OCI-LY1 (cell line): Measurements from ENCODE around the gene RNGTT.

Source experiments
- EZH2 ChIP-seq: fragments of 200-600 bp; sonication (generic), shearing (Covaris generic); IDR thresholded peaks from 2 replicates; pipeline ENCODE4 v1.8.0; 2017; ENCODE audit warnings: borderline replicate concordance, mixed run types, mild to moderate bottlenecking, antibody characterized with exemption, low read length, moderate library complexity, mixed read lengths
- TF ChIP-seq, protein P1 (sequence below): fragments of 200-600 bp; sonication (generic), shearing (Covaris generic); IDR thresholded peaks from 2 replicates; pipeline ENCODE4 v1.5.1; 2017; ENCODE audit warnings: mild to moderate bottlenecking, antibody characterized with exemption, low read length, moderate library complexity, mixed read lengths

GRCh38 chr6:88764081-88764480 lies 199.3 kb downstream of the RNGTT start:
- TF ChIP-seq, protein P1, sequence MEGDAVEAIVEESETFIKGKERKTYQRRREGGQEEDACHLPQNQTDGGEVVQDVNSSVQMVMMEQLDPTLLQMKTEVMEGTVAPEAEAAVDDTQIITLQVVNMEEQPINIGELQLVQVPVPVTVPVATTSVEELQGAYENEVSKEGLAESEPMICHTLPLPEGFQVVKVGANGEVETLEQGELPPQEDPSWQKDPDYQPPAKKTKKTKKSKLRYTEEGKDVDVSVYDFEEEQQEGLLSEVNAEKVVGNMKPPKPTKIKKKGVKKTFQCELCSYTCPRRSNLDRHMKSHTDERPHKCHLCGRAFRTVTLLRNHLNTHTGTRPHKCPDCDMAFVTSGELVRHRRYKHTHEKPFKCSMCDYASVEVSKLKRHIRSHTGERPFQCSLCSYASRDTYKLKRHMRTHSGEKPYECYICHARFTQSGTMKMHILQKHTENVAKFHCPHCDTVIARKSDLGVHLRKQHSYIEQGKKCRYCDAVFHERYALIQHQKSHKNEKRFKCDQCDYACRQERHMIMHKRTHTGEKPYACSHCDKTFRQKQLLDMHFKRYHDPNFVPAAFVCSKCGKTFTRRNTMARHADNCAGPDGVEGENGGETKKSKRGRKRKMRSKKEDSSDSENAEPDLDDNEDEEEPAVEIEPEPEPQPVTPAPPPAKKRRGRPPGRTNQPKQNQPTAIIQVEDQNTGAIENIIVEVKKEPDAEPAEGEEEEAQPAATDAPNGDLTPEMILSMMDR, result no peak
- TF ChIP-seq EZH2, result no peak
